Measurements from ENCODE around the gene STK24. TPM values are rescaled to one million over a fixed set of nuclear protein-coding genes. Genes with fewer than 3 reads are reported as not detected.

STK24 gene
- total RNA-seq, 1 donor from 2014 or later: 92.3 TPM

DNA sequence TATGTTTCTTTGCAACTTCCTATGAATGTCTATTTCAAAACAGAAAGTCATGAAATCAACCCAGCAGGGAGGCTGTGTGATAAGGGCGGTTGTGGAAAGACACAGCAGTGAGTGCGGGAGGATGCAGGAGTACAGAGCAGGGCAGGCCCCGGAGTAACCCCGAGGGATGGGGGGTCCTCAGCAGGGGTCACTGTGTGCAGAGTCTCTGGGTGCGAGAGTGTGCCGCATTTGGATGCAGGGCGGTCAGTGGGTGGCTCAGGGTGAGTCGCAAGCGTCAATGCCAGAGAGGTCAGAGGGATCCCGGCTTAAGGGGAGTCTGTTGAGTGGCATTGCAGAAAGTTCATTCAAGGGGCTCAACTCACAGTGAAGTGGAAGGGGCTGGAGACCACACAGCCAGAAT is 147.8 kb downstream of the STK24 start:
- TF ChIP-seq, protein P1, sequence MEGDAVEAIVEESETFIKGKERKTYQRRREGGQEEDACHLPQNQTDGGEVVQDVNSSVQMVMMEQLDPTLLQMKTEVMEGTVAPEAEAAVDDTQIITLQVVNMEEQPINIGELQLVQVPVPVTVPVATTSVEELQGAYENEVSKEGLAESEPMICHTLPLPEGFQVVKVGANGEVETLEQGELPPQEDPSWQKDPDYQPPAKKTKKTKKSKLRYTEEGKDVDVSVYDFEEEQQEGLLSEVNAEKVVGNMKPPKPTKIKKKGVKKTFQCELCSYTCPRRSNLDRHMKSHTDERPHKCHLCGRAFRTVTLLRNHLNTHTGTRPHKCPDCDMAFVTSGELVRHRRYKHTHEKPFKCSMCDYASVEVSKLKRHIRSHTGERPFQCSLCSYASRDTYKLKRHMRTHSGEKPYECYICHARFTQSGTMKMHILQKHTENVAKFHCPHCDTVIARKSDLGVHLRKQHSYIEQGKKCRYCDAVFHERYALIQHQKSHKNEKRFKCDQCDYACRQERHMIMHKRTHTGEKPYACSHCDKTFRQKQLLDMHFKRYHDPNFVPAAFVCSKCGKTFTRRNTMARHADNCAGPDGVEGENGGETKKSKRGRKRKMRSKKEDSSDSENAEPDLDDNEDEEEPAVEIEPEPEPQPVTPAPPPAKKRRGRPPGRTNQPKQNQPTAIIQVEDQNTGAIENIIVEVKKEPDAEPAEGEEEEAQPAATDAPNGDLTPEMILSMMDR (IDR thresholded peaks at IDR 0.05; ENCODE audit: unreplicated experiment): no peak
- no peak overlapping the region for H3K27ac Mint-ChIP-seq (ENCODE audit: unreplicated experiment)
- H3K4me3 Mint-ChIP-seq (ENCODE audit: unreplicated experiment): peak overlapping the region; percentile 8
- H3K36me3 Mint-ChIP-seq (ENCODE audit: low read depth, unreplicated experiment): peaks cover 58% of the 10 kb centered on the region
- no peaks in the 10 kb centered on the region for H3K9me3 Mint-ChIP-seq (ENCODE audit: unreplicated experiment)
- peaks cover 18% of the 10 kb centered on the region for H3K4me1 Mint-ChIP-seq (ENCODE audit: unreplicated experiment)
- H3K27me3 Mint-ChIP-seq (ENCODE audit: unreplicated experiment): peaks cover 7% of the 10 kb centered on the region
- no peak for DNase-seq (ENCODE audit: low spot score)

DNA sequence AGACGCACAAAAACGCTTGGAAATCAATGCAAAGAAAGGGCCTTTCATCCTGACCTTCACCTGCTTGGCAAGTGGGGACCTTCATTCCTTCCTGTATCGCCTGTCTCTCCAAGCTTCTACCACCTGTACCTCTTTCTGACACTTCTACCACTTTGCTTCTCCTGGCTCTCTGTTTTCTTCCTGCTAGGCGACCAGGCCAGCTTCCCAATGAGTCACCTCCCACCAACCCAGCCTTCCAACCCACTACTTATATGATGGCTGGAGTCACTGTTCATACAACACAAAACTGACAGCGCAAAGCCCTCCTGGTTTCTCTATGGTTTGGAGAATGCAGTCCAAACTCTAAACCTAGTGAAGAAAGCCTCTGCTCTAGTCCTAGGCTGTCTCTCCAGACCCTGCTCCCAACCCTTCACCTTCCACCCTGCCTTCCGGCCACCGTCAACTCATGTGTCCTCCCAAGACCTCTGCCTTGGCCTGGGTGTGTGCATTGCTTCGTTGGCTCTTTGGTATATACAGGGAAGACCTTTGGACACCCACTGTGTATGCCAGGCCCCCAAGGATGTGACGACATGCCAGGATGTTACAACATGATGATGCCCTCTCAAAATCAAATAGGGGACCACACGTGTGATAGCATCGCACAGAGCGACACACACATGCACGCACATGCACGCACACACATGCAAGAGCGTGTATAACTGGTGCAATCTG is 148.5 kb downstream of the STK24 start:
- no peak overlapping the region for H3K27ac Mint-ChIP-seq (ENCODE audit: unreplicated experiment)
- DNase-seq (ENCODE audit: low spot score): no peak
- peaks cover 7% of the 10 kb centered on the region for H3K27me3 Mint-ChIP-seq (ENCODE audit: unreplicated experiment)
- H3K4me1 Mint-ChIP-seq (ENCODE audit: unreplicated experiment): peaks cover 18% of the 10 kb centered on the region
- TF ChIP-seq, protein P1 (IDR thresholded peaks at IDR 0.05; ENCODE audit: unreplicated experiment): no peak
- peaks cover 63% of the 10 kb centered on the region for H3K36me3 Mint-ChIP-seq (ENCODE audit: low read depth, unreplicated experiment)
- no peaks in the 10 kb centered on the region for H3K9me3 Mint-ChIP-seq (ENCODE audit: unreplicated experiment)
- H3K4me3 Mint-ChIP-seq (ENCODE audit: unreplicated experiment): peak overlapping the region; percentile 8

DNA sequence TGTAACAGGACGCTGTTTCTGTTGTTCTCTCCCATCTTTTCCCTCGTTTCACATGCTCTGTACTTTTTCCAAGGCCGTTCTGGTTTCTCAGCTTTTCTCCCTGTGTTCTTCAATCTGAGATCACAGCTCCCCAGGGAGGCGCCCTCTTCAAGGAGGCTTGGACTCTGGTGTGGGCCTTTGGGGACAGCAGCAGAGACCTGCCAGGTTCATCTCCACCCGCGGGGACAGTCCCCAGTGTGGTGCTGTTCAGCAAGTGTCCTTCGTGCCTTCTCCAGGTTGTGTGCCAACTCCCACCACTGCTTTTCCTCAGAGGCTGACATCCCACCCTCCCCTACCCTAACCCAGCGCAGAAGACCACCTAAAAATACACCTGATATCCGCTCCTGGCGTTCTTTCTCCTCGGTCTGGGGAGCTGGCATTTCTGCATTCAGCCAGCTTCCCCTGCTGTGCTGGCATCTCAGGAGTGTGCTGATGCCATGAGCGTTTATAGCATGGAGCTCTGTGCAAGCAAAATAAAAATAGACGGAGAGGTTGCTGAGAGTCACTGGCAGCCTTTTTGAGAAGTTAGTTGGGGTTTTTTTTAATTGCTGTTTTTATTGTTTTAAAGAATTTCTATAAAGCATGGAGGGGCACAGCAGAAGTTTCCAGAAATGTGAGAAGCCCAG is 149.4 kb downstream of the STK24 start:
- H3K9me3 Mint-ChIP-seq (ENCODE audit: unreplicated experiment): no peaks in the 10 kb centered on the region
- H3K4me1 Mint-ChIP-seq (ENCODE audit: unreplicated experiment): peaks cover 18% of the 10 kb centered on the region
- TF ChIP-seq, protein P1 (IDR thresholded peaks at IDR 0.05; ENCODE audit: unreplicated experiment): no peak
- H3K4me3 Mint-ChIP-seq (ENCODE audit: unreplicated experiment): no peak overlapping the region
- DNase-seq (ENCODE audit: low spot score): no peak
- H3K27me3 Mint-ChIP-seq (ENCODE audit: unreplicated experiment): peaks cover 7% of the 10 kb centered on the region
- H3K27ac Mint-ChIP-seq (ENCODE audit: unreplicated experiment): no peak overlapping the region
- peaks cover 64% of the 10 kb centered on the region for H3K36me3 Mint-ChIP-seq (ENCODE audit: low read depth, unreplicated experiment)

DNA sequence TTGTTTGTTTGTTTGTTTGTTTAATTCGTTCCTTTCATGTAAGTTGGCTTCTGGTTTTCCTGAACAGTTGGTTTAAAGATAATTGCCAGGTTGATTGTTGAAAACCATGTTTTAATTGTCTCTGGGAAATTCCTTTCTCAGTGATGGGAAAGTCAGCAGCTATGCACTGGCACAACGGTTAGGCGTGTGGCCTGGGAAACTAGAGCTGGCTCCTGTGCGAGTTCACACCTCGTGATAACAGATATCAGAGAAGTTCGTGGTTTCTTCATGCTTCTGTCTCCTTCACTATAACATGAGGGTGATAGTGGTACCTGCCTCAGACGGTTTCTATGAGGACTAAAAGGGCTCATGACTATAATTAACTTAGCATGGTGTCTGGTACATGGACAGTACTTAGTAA is 153.5 kb downstream of the STK24 start:
- TF ChIP-seq, protein P1 (IDR thresholded peaks at IDR 0.05; ENCODE audit: unreplicated experiment): no peak
- DNase-seq (ENCODE audit: low spot score): no peak
- Mint-ChIP-seq H3K9me3 (ENCODE audit: unreplicated experiment) (no peaks in the 10 kb centered on the region), H3K4me1 (ENCODE audit: unreplicated experiment) (peaks cover 22% of the 10 kb centered on the region), H3K4me3 (ENCODE audit: unreplicated experiment) (no peak overlapping the region), H3K27ac (ENCODE audit: unreplicated experiment) (no peak overlapping the region), H3K27me3 (ENCODE audit: unreplicated experiment) (peaks cover 7% of the 10 kb centered on the region), H3K36me3 (ENCODE audit: low read depth, unreplicated experiment) (peaks cover 72% of the 10 kb centered on the region)

DNA sequence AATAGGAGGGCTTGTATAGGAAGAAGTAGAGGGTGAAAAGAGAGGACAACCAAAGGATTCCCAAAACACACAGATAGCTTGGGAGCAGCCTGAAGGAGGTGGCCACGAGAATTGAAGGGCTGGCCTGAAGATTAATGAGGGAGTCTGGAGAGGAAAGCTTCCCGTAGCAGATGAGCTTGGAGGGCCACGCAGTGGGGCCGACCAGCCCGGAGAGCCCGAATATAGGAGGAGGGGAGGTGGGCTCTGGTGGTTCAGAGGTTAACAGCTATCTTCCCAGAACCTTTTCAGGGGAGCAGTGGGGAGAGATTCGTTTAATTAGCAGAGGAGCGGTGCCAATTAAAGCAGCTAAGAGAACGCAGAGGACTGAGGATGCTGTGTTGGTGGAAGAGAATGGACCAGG is 154.9 kb downstream of the STK24 start:
- H3K4me1 Mint-ChIP-seq (ENCODE audit: unreplicated experiment): peaks cover 18% of the 10 kb centered on the region
- TF ChIP-seq, protein P1 (IDR thresholded peaks at IDR 0.05; ENCODE audit: unreplicated experiment): no peak
- no peak for DNase-seq (ENCODE audit: low spot score)
- peak overlapping the region; percentile 30 for H3K4me3 Mint-ChIP-seq (ENCODE audit: unreplicated experiment)
- peak overlapping the region; percentile 19 for H3K27ac Mint-ChIP-seq (ENCODE audit: unreplicated experiment)
- H3K27me3 Mint-ChIP-seq (ENCODE audit: unreplicated experiment): peaks cover 5% of the 10 kb centered on the region
- H3K36me3 Mint-ChIP-seq (ENCODE audit: low read depth, unreplicated experiment): peaks cover 71% of the 10 kb centered on the region
- no peaks in the 10 kb centered on the region for H3K9me3 Mint-ChIP-seq (ENCODE audit: unreplicated experiment)

Data from endothelial cell (in vitro differentiated cells).